Renal pelvis (tissue), 4 donors: Measurements from ENCODE around the gene ZNFX1. TPM values are rescaled to one million over a fixed set of nuclear protein-coding genes. Genes with fewer than 3 reads are reported as not detected.
A peak's percentile ranks its signal among the peaks of the same experiment; 100 is the strongest.

ENCODE experiments used
- DNase-seq: peaks from one replicate; pipeline ENCODE4 v3.0.0-alpha.2; 2013
- polyA plus RNA-seq, 3 donors: library from polyadenylated mRNA; unstranded; fragments of 120-200 nt; gene quantifications; one replicate each; pipeline ENCODE4 v1.2.1, GENCODE V29; 2013; ENCODE audit not compliant: insufficient read length in 3 of 3

The ZNFX1 gene
- polyA plus RNA-seq, 3 donors: 14.3 to 17.5 (median 17.1) TPM

DNA sequence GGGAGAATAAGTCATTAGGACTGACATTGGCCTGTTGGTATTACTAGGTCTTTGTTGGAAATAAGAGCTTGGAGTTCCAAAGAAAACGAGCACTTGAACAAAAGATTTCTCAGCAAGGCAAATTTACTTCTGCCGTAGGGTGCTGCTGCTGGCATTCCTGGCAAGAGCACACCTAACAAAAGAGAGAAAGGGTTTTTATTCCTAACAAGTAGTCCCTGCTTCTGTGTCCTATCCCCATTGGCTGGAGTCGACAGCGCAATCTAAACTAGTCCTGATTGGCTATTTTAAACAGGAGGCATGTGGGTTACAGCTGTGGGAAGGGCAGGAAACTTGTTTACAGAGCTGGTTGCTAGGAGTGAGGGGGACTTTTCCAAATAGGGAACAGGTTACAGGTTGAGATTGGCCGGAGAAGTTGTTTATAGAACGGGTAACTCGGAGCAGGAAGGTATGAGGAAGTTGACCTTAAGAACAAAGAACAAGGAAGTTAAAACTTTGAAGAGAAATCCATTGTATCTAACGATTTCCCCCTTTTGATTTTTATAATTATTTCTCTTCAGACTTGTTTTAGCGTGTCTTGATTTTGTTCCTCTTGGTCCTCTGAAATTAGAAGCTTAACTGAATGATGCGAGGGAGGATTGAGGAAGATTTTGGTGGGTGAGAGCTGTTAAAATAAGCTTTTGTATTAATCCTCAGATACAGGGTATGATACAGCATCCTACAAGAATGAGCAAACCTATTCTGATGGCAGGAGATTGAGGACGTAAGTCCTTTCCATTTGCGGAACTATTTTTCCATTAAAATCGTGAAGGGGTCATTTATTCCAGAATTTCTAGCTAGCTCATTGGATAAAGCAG lies 3.4 kb upstream of the ZNFX1 start:
- DNase-seq: no peak

DNA sequence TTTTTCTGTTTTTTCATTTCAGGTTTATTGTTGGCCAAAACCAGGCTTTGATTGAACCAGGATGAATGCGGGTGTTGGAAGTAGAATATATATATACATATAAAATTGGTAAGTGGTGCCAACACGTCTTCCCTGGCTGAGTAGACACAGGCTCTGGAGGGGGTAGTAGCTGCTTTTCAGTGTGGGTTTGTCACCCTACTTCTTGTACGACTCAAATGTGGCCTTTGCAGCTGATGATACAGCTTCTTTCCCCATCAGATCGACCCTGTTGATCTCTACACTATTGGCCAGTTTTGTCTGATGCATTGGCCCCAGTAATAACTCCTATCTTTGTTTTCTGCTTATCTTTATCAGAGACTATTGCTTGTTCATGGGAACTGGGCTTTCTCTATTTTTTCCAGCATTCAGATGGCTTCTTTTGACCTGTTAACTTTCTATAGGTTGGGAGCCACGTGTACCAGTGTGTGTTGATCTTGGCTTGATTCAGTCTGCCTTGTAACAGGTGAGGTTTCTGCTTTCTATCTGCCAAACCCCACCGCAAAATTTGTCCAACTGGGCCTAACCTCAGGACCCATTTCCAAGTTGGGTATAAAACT lies 2.7 kb upstream of the ZNFX1 start:
- no peak for DNase-seq

DNA sequence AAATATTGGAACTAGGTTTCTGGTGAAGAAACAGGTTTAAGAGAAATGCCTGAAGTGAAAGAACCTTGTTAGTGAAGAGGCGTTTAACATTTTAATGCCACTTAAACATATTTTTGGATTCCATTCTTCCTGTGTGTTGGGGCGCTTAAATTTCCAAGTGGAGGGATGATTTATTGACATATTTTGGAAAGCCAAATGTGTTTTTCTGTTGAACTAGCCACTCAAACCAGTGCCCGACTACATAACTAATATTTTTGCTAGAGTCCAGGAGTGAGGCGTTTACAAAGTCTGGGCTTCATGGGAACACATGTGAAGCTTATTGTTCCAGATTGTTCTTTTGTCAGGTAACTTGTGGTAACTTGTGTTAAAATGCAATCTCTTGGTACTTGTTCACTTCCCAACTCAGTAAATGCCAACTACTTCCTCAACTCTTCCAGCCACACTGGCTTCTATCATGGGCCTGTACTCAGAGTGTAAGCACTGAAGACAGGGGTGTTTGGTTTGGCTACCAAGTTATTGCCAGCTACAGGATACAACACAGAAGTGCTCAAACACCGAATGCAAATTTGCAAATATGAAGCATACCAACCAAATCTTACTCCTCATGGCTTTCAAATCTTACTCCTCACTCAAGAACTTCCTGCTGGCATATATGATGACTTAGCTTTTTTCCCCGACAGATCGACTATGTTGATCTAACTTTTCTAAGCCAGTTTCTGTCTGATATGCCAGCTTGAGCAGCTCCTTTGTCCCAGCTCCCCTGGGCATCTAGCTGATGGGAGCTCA lies 2.0 kb upstream of the ZNFX1 start:
- DNase-seq: no peak

GRCh38 chr20:49278818-49279676 lies 1.2 kb upstream of the ZNFX1 start:
- no peak for DNase-seq

- DNase-seq: no peak
Observed at GRCh38 chr20:49277786-49278035, 146 bp downstream of the ZNFX1 start.

DNA sequence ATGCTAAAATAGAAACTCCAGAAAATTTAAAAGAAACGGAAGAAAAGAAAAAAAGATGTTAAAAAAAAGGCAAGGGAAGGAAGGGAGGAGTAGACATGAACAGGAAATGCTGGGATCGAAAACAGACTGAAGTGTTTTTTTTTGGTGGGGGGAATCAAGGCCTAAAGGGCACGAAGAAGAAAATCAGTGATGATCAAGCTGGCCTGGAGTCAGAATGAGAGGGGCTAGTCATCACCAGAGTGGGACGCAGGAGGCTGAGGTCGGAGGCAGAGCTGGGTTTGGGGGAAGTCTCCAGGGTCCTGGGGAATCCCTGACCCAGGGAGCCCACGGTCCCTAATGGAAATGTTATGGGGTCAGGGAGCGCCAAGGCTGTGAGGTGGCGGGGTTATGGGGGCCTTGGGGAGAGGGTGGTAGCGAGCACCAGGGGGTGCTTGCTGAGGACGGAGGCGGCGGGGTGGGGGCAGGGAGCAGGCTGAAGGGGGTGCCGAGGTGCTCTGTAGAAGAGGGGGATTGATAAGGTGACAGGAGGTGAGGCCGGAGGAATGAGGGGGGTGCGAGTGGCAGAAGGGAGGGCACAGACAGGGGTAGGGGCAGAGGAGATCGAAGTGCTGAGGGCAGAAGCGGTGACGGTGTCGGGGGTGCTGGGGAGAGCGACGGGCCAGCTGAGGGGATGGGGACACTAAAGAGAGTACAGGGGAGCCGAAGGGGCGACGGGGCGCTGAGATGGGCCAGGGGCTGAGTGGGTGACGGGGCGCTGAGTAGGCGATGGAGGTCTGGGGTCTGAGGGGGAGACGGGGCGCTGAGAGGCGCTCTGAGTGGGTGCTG lies 684 bp downstream of the ZNFX1 start:
- DNase-seq: no peak

DNA sequence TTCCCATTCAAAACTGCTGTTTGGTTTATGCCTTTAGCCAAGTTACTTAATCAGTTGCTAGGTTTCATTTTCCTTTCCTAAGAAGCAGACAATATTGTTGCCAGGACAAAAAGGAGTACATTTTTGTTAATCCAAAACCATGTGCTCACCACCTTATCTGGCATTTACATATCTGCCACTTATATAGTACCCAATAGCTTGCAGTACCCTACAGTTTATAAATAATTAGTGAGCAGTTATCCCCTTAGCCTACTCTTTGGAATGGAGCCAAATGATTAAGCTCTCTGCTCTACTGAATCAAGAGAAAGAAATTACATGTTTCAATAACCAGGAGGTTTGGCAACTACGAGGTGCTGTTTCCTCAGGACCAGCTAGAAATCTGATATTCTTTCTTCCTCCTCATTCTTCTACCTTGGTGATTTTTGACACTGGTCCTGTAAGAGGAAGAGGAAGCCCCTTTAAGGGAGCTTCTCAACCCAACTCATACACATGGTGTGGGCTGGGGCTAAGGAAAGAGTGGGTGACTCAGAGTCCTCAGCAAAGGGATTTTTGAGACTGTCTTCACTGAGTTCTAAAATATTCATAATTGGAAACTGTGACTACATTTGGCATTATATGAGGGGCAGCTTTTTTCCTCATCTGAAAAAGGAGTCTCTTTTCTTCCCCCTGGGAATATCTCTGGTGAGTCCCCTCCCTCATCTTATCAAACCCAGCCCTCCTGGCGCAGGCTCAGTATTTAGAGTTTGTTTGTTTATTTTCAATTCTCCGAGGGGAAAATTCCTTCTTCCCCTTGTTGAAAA lies 1.5 kb downstream of the ZNFX1 start:
- peak; percentile 45 for DNase-seq

GRCh38 chr20:49275636-49276035 lies 2.2 kb downstream of the ZNFX1 start:
- DNase-seq: no peak

DNA sequence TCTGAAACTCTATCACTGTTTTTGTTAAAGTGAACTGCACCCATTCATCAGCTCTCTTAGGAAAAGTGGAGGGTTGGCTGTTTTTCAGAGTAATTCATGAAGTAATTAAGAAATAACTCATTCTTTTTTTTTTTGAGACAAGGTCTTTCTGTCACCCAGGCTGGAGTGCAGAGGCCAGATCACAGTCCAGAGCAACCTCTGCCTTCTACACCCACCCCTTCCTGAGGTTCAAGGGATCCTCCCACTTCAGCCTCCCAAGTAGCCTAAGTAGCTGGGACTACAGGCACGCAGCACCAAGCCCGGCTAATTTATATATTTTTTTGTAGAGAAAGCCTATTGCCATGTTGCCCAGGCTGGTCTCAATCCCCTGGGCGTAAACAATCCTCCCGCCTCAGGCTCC lies 2.6 kb downstream of the ZNFX1 start:
- DNase-seq: no peak

GRCh38 chr20:49273696-49274277 lies 4.1 kb downstream of the ZNFX1 start:
- DNase-seq: no peak

DNA sequence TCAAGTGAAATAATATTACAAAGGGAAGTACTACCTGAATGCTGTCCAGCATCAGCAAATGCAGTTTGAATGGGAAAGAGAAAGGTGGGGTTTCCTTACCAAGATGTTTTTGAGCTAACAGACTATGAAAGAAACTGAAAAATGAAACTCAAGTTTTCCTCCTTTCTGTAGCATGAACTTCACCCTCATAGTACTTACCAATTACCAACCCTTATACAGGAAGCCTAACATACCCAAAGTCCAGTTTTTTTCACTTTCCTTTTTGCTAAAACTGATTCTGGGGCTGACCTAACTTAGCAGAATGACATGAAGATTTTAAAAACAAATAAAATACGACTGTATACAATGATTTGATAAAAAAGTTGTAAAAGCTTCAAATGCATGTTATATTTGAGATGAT lies 5.2 kb downstream of the ZNFX1 start:
- DNase-seq: no peak

GRCh38 chr20:49270736-49271135 lies 7.1 kb downstream of the ZNFX1 start:
- DNase-seq: no peak

GRCh38 chr20:49270177-49270576 lies 7.7 kb downstream of the ZNFX1 start:
- DNase-seq: no peak

DNA sequence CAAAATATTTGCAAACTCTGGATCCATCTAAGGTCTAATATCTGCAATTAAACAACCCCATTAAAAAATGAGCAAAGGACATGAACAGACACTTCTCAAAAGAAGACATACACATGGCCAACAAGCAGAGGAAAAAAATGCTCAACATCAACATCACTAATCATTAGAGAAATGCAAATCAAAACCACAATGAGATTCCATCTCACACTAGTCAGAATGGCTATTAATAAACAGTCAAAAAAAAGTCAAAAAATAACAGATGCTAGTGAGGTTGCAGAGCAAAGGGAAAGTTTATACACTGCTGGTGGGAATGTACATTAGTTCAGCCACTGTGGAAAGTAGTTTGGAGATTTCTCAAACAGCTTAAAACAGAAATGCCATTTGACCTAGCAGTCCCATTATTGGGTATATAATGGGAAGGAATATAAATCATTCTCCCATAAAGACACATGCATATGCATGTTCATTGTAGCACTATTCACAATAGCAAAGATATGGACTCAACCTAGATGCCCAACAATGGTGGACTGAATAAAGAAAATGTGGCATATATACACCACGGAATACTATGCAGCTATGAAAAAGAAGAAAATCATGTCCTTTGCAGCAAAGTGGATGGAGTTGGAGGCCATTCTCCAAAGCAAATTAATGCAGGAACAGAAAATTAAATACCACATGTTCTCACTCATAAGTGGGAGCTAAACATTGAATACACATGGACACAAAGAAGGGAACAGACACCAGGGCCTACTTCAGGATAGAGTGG lies 9.1 kb downstream of the ZNFX1 start:
- DNase-seq: no peak

DNA sequence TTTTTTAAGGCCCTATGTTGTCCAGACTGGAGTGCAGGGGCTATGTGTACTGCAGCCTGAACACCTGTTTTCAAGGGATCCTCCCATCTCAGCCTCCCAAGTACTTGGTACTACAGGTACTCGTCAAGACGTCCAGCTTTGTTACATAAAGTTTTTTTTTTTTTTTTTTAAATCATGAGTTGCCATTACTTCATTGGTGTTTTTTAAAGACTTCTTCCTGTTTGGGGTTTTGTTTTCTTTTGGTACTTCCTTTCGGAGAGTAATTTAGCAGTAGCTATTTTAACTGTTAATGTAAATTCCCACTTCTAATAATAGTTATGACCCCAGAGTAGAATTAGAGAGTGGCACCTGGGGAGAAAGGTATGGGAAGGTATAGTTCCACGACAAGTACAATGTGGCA lies 10.5 kb downstream of the ZNFX1 start:
- DNase-seq: no peak

DNA sequence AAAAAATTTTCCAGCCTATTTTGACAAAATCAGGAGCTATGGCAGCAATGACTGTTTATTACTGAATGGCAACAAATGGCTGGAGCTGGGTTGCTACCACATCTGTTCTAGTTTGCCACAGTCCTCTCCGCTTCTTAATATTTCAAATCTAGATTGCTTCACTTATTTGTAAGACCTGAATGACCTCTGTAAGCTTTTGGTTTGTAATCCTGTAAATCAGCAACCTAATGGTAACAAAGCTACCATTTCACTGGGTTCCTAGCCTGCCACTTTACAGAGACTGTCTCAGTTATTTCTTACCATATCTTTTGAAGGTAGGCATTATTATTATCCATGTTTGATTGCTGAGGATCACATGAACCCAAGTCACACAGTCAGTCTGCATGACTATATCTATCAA lies 15.4 kb downstream of the ZNFX1 start:
- DNase-seq: no peak

- no peak for DNase-seq
Observed at GRCh38 chr20:49261173-49261572, 16.7 kb downstream of the ZNFX1 start.

GRCh38 chr20:49260218-49260617 lies 17.6 kb downstream of the ZNFX1 start:
- DNase-seq: no peak

- no peak for DNase-seq
Observed at GRCh38 chr20:49259799-49260198, 18.1 kb downstream of the ZNFX1 start.
